NOMO-1 treated with DMSO at 0.1 percent for 48 hours (cell line): ENCODE data around the gene USHBP1.
A peak's percentile ranks its signal among the peaks of the same experiment; 100 is the strongest.

Source experiments
- DNase-seq: peaks from one replicate; lab custom pipeline; 2025; ENCODE audit not compliant: unreplicated experiment; lab: John Stamatoyannopoulos, UW

The USHBP1 gene, protein sequence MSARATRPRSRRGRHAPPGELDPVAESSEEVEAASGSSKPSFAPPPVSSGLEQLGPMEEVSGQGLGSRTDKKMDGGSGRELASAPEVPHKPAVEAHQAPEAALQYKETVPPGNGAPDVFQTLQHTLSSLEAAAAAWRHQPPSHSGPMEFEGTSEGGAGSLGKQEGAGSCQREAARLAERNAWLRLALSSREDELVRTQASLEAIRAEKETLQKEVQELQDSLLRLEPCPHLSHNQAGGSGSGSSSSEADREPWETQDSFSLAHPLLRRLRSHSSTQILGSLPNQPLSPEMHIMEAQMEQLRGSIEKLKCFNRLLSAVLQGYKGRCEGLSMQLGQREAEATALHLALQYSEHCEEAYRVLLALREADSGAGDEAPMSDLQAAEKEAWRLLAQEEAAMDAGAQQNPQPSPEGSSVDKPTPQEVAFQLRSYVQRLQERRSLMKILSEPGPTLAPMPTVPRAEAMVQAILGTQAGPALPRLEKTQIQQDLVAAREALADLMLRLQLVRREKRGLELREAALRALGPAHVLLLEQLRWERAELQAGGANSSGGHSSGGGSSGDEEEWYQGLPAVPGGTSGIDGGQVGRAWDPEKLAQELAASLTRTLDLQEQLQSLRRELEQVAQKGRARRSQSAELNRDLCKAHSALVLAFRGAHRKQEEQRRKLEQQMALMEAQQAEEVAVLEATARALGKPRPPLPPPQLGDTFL

DNA sequence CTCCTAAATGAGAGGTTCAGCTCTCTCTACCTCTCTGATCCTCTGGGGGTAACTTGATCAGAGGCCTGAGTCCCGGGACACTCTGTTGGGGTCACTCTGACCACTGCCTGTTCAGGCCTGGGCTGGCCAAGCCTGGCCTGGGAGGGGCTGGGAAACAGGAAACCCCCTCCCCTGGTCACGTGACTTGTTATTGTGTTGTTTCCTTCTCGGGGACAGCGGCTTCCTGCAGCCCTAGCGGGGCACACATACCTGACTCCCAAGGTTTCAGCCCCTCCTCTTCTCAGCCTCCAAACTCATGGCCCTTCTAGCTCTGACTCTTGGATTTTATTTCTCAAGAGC lies at the start of gene USHBP1:
TSS of gene USHBP1 (minus strand) at position 105 of the 339 bp plus-strand sequence. CDS start 446 bp downstream, outside the sequence.
- DNase-seq: no peak

DNA sequence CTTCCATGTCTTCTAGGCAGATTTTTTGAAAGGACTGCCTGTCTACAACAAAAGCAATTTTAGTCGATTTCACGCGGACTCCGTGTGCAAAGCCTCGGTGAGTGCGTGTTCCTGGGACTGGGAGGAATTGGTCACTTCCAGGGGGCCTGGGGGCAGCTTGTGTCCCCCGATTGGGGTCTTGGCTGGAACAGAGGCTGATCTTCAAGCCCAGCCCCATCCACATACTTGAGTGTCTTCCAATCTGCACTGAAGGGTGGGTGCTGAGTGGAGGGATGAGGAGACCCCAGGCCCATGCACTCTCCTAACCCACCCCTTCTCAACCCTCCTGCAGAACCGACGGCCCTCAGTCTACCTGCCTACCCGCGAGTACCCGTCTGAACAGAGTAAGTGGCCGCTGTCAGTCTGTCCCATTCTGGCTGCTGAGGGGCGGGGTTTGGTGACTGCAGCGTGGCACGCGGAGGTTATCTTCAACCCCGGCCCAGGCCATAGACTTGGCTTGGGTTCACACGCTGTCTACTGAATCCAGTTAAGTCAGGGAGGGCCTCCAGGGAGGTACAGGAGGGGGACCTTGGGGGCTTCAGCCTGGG lies 49.6 kb upstream of the USHBP1 start:
- no peak for DNase-seq

DNA sequence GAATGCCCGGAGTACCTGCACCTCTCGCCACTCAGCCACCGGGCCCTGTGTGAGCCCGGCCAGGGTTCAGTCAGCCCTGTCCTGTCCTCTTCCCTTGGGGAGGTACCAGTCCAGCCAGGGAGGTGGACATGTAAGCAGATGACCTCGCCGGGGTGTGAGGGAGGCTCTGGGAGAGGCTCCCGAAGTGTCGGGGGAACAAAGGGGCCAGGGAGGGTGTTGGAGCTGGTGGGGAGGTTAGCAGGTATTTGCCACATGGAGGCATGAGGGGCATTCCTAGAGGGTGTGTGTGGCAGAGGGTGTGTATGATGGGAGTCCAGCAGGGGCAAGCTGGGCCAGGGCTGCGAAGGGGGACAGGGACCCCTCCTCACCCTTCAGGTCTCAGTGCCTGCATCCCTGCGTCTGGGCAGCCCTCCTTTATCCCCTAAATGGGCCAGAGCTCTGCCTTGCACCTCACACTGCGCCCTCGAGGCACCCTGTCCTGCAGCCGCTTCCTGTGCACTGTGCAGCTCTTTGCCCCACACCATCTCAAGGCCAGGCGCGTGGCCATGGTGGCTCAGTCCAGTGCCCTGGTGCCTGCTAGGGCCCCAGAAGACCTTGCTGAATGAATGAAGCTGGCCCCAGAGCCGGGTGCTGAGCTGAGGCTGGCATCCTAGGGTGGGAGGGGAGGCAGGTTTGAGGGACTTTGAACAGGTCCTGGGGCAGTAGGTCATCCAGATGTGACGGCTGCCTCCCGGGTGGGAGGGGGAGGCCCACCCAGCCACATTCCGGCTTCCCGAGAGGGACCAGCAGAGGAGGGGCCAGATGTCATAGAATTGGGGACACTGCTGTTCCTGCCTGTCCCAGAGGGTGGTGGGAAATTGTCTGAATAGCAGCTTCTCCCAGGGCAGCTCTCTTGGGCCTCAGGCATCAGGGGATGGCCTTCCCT lies 47.9 kb upstream of the USHBP1 start:
- no peak for DNase-seq

DNA sequence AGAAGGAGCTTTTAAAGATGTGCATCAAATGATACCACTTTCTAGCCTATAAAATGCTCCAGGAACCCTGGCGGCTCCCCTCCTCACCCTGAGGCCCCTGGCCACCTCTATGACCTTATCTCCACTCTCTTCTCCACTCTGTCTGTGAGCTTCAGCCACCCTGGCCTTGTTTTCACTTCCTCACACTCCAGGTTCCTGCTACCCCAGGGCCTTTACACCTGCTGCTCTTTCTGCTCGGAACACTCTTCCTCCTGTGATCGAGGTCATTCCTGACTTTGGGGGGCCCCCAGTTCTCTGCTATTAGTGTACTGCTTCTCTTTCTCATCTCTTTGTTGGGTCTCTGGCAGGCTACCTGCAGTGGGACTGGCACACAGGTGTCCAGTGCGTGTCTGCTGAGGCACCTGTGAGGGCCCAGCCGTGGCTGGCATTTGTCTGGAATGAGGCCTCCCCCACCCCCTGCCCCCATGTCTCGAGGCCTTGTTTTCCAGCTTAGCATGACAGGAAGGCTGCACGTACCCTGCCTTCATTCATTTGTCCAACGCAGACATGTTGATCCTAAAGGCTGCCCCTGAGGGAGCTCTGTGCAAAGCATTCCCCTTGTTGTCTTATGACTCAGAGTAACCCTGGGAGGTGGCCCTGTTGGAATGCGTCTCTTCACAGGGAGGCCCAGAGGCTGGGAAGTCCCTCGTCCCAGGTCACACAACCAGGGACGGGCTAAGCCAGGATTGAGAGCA lies 47.1 kb upstream of the USHBP1 start:
- no peak for DNase-seq

DNA sequence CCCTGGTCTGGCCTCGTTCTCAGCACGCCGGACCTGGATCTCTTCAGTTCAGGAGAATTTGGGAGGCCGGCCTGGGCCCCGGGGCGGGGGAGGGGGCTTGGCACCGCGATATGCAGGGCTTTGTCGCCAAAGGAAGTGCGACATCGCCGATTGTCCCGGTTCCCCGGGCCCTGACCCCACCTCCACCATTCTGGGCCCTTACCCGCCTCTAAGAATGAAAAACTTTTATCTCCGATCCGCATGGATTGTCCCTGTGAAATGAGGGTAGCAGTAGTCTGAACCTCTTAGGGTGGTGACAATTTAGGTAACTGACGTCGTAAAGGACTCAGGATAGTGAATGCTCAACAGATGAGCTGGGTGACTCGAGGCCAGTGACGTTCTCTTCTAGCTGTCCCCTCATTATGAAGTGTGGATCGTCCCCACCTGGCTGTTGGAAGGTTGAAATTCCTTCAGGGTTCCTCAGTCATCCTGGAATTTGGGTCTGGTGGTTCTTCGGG lies 45.5 kb upstream of the USHBP1 start:
- no peak for DNase-seq

DNA sequence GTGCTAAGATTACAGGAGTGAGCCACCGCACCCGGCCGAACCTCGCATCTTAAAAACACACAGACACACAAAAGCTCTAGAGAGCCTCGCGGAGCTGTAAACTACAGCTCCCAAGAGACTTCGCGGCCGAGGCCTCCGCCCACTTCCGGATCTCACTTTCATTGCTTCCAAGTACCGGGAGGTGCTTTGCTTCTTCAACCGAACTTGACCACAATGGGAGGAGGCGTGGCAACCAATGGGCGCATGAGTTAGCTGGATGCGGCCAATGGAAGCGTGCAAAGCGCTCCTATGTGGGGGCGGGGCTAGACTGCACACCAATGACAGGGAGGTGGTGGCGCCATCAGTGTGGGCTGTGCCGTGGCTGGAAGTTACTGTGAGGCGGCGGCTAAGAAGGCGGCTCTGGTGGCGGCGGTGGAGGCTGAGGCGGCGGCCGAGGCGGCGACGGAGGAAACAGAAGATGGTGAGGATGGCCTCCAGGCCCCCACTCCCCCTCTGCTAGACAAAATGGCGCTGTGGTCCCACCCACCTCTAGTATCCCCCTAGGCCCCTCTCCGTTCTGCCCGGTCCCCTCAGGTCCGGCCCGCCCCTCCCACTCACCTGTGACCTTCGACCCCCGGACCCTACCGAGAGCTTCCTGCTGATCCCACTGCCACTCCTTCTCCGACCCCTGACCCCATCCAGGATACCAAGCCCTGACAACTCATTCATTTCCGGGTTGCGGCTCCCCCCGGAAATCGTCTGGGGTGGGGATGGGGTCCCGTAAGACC lies 44.8 kb upstream of the USHBP1 start, which contains the start of gene DDA1:
TSS of gene DDA1 (plus strand) at position 366 of the 767 bp plus-strand sequence. CDS start at position 458, 92 bp downstream.
- DNase-seq: peak; percentile 100

DNA sequence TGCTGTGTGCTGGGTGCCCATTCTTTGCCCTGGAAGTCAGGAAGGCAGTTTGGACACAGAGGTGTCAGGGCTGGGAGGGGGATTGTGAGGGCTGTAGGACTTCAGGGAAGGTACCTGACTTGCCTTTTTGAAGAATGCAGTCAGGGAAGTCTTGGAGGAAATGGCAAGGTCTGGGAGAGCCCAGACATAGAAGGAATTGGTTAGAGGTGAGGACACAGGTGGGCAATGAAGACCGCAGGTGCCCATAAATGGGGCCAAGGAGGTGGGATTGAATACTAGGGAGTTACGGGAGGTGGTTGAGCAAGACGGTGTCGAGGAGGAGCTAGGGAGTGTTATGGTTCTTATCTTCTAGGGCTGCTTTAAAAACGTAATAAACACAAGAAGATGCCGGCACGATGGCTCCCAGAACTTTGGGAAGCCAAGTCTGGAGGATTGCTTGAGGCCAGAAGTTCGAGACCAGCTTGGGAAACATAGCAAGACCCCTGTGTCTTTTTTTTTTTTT lies 43.4 kb upstream of the USHBP1 start:
- no peak for DNase-seq

DNA sequence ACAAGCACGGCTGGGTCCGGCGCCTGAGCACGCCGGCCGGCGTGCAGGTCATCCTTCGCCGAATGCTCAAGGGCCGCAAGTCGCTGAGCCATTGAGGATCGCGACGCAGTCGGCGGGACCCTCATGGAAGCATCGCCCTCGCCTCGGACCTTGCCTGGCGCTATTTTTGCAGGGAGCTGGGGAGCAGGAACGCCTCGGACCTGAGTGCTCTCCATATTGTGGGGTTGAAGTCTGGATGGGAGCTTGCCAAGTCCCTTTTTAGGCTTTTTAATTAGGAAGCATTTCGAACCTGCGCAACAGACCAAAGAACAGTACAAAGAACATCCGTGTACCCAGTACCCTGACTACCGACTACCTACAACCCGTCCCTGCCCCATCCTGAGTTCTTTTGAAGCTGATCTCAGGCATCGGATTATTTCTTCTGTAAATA lies 41.8 kb upstream of the USHBP1 start:
- DNase-seq: no peak

DNA sequence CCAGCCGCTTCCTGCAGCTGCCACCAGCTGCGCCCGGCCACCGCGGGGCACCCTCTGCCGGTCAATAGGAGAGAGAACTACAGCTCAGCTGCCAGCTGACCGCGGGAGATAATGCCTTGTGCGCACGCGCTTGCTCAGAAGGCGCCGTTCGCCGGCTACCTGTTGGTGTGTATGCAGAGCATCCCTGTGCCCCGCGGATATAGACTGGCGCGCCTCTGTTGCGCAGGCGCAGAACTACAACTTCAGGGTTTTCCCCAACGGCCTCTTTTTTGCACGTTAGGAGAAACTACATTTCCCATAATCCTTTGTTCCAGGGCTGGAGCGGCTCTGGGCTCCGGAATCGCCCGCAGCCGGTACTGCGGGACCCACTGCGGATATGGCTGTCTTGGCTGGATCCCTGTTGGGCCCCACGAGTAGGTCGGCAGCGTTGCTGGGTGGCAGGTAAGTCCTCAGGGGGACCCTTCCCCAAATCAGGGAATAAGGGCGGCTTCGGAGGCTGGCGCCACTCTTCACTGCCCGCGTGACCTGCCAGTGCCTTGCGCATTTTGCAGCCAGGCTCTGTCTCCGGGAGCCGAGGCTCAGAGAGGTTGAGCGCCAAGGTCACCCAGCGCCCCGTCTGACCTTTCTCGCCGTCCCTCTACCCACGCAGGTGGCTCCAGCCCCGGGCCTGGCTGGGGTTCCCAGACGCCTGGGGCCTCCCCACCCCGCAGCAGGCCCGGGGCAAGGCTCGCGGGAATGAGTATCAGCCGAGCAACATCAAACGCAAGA lies 41.2 kb upstream of the USHBP1 start, which contains the start of gene MRPL34:
TSS of gene MRPL34 (plus strand) at position 356 of the 768 bp plus-strand sequence. CDS start at position 377, 21 bp downstream.
- peak; percentile 100 for DNase-seq

DNA sequence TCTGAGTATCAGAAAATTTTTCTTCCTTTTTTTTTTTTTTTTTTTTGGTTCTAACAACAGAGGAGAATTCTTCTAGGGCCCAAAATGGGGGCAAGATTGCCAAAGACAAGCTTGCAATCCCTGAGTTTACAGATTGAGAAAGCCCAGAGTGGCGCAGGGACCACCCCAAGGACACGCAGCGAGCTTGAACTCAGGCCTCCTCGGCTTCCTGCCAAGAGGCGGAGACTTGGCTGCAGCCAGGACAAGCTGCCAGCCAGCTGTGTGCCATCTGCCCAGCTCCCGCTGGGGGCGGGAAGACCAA lies 40.6 kb upstream of the USHBP1 start:
- no peak for DNase-seq

DNA sequence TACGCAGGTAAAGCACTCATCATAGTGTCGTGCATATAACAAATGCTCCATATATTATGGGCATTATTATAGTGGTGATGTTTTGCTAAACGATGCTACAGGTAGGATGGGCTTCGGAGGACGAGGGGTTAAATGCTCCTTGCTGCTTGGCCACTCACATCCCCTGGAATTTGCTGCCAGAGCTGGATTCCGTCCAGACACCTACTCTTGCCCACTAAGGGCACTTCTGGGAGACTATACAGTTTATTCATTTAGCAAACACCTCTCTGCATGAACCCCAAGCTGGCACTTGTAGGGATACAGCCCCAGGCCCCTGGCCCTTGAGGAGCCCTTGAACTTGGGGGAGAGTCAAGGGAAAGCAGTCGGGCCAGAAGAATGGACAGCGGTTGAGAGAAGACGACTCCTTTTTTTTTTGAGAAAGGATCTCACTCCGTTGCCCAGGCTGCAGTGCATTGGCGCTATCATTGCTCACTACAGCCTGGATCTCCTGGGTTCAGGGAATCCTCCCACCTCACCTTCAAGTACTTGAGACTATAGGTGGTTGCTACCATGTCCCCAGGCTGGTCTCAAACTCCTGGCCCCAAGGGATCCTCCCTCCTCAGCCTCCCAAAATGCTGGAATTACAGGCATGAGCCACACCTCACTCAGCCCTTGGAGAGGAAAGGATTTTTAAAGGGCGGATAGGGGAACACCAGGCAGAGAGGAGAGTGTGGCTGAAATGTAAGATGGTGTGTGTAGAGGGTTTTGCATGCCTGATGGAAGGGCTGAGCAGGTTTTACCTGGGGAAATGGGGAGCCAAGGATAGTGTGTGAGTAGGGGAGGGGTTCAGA lies 40.1 kb upstream of the USHBP1 start:
- DNase-seq: no peak

DNA sequence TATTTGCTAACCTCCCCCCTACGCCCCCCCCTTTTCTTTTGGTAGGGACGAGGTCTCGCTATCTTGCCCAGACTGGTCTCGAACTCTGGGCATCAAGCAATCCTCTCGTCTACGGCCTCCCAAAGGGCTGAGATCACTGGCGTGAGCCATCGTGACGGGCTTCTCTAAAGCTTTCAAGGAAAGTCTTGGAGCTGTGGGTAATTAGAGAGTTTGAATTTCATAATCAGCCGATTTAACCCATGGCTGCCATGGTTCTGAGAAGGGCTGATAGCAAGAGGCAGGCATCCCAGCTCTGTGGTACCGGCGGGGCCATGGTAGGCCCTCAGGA lies 39.4 kb upstream of the USHBP1 start:
- no peak for DNase-seq

DNA sequence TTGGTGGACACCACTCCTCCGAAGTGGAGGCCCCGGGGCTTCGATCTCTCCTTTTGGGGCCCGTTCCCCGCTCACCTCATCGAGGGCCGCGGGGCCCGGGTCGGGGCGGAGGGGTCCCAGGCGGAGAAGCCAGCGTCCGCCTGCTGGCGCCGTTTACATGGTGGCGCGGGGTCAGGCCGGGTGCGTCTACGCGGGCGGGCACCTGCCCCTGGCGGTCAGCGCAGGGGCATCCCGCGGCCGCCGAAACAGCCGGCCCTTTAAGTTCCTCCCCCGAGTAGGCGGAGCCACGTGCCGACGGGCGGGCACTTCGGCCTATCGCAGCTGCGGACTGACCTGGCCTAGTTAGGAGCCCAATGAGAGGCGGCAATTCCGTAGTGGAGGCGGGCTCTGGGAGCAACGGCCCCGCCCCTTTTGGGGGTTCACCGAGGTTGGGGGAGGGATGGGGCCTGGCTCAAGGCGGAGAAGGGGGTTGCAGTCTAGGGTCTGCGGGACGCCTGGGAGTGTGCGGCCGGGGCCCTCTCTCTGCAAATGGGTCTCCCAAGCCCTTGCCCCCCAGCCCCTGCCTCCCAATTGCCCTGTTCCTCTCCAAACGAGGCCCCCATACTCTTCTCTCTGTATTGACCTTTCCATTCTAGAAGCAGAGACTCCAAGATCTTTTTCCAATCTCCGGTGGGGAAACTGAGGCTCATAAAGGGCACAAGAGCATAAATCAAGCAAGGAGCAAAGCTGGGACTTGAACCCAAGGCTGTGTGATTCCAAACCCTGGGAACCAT lies 38.8 kb upstream of the USHBP1 start, which contains the start of gene ABHD8:
TSS of gene ABHD8 (minus strand) at position 259 of the 773 bp plus-strand sequence. CDS start 1,809 bp downstream, outside the sequence.
- peak; percentile 89 for DNase-seq

DNA sequence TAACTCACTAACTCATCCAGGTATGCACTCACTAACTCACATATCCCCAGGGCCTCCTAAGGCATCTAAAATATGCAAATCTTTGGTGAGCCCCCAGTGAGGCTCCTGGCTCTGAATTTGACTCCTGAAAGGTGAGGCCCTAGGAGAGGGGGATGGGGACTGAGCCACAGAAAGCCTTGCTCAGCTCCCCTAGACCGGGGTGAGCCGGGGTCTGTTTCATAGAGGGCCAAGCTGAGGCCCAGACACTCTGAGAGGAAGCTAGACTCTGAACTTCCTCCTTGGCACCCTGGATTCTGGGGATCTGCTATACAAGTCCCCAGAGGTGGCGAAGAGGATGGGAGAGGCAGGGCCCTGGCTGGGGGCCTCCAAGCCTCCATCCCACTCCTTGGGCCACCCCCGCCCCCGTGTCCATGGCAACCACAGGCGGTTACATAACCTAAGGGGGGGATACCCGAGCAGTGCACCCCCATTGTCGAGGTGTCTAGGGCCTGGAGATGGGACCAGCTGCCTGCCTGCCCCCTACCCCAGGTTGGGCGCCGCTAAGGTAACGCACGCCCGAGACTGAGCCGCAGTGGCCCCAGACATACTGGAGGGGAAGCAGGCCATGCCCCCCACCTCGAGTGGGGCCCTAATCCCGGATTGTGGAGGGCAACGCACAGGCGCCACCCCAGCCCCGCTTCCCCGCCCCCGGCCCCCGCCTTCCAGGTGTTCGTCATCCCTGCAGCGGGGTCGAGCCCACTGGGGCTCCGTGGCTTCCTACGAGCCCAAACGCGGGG lies 38.0 kb upstream of the USHBP1 start:
- DNase-seq: peak; percentile 50

DNA sequence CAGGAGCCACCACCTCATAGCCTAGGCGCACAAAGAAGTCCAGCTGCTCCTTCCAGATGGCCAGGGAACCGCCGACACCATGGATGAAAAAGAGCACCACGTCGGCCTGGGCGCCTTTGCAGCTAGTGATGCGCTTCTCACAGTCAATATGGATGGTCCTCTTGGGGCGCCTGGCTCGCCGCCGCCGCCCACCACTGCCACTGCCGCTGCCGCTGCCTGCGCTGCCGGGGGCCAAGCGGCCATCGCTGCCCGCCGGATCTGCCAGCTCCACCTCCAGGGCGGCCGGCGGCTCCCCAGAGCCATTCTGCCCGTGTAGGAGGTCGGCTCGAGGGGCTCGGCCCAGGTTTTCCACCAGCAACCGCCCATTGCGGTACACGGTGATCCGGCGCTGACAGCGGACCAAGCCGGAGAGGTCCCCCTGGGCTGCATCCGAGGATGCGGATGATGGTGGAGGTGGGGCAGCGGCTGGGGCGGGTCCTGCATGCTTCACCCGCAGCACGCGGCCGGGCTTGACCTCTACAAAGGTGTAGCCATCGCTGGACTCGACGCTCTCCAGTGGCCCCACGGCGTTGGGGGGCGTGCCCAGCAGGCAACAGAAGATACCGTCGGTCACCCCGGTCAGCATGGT lies 36.6 kb upstream of the USHBP1 start:
- no peak for DNase-seq

DNA sequence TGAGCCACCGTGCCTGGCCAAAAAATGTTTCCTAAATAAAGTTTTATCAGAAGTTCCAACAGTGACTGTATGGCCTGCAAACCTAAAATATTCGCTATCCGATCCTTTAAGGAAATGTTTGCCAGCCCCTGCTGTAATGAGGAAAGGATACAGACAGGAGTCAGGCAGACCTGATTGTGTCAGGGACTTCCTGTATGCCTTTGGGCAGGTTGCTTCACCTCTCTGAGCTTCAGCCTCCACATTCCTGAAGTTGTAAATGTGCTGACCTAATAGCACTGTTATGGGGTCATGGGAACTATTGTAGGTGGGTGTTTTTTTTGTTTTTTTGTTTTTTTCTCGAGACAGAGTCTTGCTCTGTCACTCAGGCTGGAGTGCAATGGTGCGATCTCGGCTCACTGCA lies 32.4 kb upstream of the USHBP1 start:
- DNase-seq: no peak
